MCF 10A (cell line): Measurements from ENCODE around the gene GULP1. TPM values are rescaled to one million over a fixed set of nuclear protein-coding genes. Genes with fewer than 3 reads are reported as not detected.

ENCODE experiments used
- BruUV-seq: library from RNA; stranded (reverse); fragments of 400-500 nt; replicated peaks from 2 replicates; lab custom pipeline; 2021; lab: Mats Ljungman, UMichigan
- CTCF ChIA-PET: fragments of 300-600 bp; sonication (Branson Sonifier 250); formaldehyde crosslinking; extraction: SDS; loops from one replicate; lab custom pipeline; 2021; ENCODE audit warnings: antibody characterized with exemption, inconsistent platforms; lab: Yijun Ruan, JAX
- POLR2A ChIA-PET: fragments of 300-600, 350-650 bp; sonication (Branson Sonifier 250); formaldehyde crosslinking; extraction: SDS; loops from one replicate; lab custom pipeline; 2020; ENCODE audit warnings: antibody characterized with exemption, inconsistent platforms; lab: Yijun Ruan, JAX
- DNase-seq: peaks from one replicate; pipeline ENCODE4 v3.0.0-alpha.2; 2018; ENCODE audit not compliant: unreplicated experiment
- H3K27ac Mint-ChIP-seq: one replicate; pipeline ENCODE4 v1.8.0; 2022; ENCODE audit warnings: mild to moderate bottlenecking, low read depth, mixed read lengths; ENCODE audit not compliant: unreplicated experiment
- H3K27me3 Mint-ChIP-seq: one replicate; pipeline ENCODE4 v1.8.0; 2022; ENCODE audit warnings: mixed read lengths; ENCODE audit not compliant: insufficient read depth, unreplicated experiment
- H3K36me3 Mint-ChIP-seq: one replicate; pipeline ENCODE4 v1.8.0; 2022; ENCODE audit warnings: mild to moderate bottlenecking, moderate library complexity, mixed read lengths; ENCODE audit not compliant: insufficient read depth, unreplicated experiment
- H3K4me1 Mint-ChIP-seq: one replicate; pipeline ENCODE4 v1.8.0; 2022; ENCODE audit warnings: mixed read lengths; ENCODE audit not compliant: insufficient read depth, unreplicated experiment
- H3K4me3 Mint-ChIP-seq: one replicate; pipeline ENCODE4 v1.8.0; 2022; ENCODE audit warnings: mild to moderate bottlenecking, moderate library complexity, mixed read lengths; ENCODE audit not compliant: unreplicated experiment
- H3K9me3 Mint-ChIP-seq: one replicate; pipeline ENCODE4 v1.8.0; 2022; ENCODE audit warnings: mixed read lengths; ENCODE audit not compliant: unreplicated experiment
- intact Hi-C: fragments of 100-400 bp; cut with micrococcal nuclease; formaldehyde crosslinking; loops from 2 replicates; pipeline ENCODE4 v1.14.1; 2022
- total RNA-seq: library from RNA; stranded (reverse); gene quantifications from 2 replicates; pipeline ENCODE4 v1.2.3, GENCODE V29; 2022
- TF ChIP-seq, protein P1 (sequence below): fragments of 200-600 bp; IDR thresholded peaks from one replicate; pipeline ENCODE4 v1.8.0; 2022; ENCODE audit warnings: antibody characterized with exemption, mild to moderate bottlenecking; ENCODE audit not compliant: unreplicated experiment

The GULP1 gene
- total RNA-seq, 1 experiment from 2014 or later = 4.2 TPM

DNA sequence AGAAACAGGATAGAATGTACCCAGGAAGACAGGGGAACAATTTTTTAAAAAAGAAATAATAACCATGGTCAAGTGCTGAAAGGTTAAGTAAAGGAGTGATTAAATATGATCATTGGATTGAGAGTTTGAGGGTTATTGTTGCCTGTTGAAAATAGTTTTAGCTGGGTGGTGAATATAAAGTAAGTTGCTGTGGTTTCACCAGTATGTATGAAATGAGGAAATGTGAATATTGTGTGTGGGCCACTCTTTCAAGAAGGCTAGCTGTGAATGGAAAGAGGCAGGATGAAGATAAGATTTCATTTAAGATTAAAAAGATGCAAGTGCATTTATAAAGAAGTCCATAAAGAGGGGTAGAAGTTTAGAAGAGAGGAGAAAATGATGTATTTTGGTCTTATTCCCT lies 53.8 kb downstream of the GULP1 start:
- no peak for DNase-seq
- no TSS peak for BruUV-seq
- Mint-ChIP-seq H3K4me3 (no peak overlapping the region), H3K27me3 (no peaks in the 10 kb centered on the region), H3K9me3 (no peaks in the 10 kb centered on the region), H3K4me1 (no peaks in the 10 kb centered on the region), H3K27ac (no peak overlapping the region), H3K36me3 (no peaks in the 10 kb centered on the region)
- CTCF ChIA-PET = no interaction called here
- POLR2A ChIA-PET = no interaction called here
- intact Hi-C loops = no loop called here
- TF ChIP-seq, protein P1, sequence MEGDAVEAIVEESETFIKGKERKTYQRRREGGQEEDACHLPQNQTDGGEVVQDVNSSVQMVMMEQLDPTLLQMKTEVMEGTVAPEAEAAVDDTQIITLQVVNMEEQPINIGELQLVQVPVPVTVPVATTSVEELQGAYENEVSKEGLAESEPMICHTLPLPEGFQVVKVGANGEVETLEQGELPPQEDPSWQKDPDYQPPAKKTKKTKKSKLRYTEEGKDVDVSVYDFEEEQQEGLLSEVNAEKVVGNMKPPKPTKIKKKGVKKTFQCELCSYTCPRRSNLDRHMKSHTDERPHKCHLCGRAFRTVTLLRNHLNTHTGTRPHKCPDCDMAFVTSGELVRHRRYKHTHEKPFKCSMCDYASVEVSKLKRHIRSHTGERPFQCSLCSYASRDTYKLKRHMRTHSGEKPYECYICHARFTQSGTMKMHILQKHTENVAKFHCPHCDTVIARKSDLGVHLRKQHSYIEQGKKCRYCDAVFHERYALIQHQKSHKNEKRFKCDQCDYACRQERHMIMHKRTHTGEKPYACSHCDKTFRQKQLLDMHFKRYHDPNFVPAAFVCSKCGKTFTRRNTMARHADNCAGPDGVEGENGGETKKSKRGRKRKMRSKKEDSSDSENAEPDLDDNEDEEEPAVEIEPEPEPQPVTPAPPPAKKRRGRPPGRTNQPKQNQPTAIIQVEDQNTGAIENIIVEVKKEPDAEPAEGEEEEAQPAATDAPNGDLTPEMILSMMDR = no peak

DNA sequence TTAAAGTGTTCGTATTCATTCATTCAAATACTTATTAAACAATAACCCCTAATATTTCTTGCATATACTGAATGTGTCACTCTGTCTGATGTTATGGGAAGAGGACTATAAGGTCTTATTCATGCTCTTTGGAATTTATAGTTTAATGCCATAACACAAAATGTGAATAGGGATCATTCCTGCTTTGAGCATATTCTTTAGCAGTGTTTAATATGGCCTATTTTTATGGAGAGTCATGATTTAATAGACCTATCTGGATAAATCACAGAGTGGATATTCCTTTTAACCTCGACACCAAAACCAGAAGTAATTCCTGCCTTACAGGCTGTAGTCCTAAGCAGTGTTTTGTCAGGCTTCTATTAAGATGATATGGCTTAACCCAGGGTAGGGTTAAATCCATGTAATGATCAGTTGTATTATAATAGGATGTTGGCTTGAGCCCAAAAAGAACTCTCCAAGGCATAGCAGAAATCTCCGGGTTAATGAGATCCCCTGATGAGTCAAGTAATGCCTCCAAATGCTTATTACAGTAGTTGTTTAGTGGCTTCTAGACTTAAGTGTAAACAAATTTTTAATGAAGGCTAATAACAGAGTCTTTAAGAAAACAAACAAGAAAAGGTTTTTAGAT lies 54.3 kb downstream of the GULP1 start:
- Mint-ChIP-seq H3K27me3 (no peaks in the 10 kb centered on the region), H3K27ac (no peak overlapping the region), H3K4me3 (no peak overlapping the region), H3K9me3 (no peaks in the 10 kb centered on the region), H3K36me3 (no peaks in the 10 kb centered on the region), H3K4me1 (no peaks in the 10 kb centered on the region)
- no peak for DNase-seq
- TF ChIP-seq, protein P1 = no peak
- intact Hi-C loops = no loop called here
- POLR2A ChIA-PET = no interaction called here
- CTCF ChIA-PET = no interaction called here
- BruUV-seq = no TSS peak

DNA sequence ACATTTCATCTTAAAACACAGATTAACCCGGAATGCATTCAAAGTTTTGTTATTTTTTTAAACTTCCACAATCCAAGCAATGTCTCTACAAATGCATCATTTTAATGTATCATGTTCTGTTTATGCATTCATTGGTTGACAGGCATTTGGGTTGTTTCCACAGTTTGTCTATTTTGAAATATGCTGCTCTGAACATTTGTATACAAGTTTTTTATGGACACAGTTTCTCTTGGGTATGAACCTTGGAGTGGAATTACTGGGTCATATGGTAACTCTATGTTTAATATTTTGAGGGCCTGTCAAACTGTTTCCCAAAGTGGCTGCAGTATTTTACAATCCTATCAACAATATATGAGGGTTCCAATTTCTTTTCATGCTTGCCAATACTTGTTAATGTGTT lies 57.3 kb downstream of the GULP1 start:
- BruUV-seq = no TSS peak
- H3K4me1 Mint-ChIP-seq = no peaks in the 10 kb centered on the region
- no peak overlapping the region for H3K27ac Mint-ChIP-seq

DNA sequence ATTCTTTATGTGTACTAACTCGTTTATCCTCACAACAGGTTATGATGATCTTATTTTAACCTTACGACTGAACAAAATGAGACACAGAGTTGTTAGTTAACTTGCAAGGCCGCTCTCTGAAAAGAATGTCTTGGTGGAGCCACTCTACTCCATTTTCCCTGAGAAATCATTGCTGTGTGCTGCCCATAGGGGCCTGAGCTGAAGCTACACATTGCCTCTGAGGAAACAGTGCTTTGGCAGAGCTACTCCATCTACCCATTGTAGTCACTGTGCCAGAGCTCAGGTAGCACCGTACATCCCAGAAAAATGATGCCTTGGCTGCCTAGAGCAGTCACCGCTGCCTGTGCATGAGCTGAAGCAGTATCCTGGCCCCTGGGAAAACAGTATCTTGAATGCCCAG lies 61.6 kb downstream of the GULP1 start:
- ChIA-PET POLR2A (no interaction called here), CTCF (no interaction called here)
- H3K4me1 Mint-ChIP-seq = no peaks in the 10 kb centered on the region
- no peak overlapping the region for H3K4me3 Mint-ChIP-seq
- no TSS peak for BruUV-seq
- DNase-seq = no peak
- no peak overlapping the region for H3K27ac Mint-ChIP-seq
- no peaks in the 10 kb centered on the region for H3K9me3 Mint-ChIP-seq
- TF ChIP-seq, protein P1 = no peak
- H3K36me3 Mint-ChIP-seq = no peaks in the 10 kb centered on the region
- intact Hi-C loops = no loop called here
- H3K27me3 Mint-ChIP-seq = no peaks in the 10 kb centered on the region

More for the DNA sequence above, 57.3 kb downstream of the GULP1 start:
- ChIA-PET CTCF (interaction anchor here (1.0 kb wide), 1 partner anchor 10 kb away, joined by 4 read pairs; no protein-coding TSS in a partner anchor), POLR2A (no interaction called here)
- Mint-ChIP-seq H3K9me3 (no peaks in the 10 kb centered on the region), H3K4me3 (no peak overlapping the region), H3K36me3 (no peaks in the 10 kb centered on the region), H3K27me3 (no peaks in the 10 kb centered on the region)
- intact Hi-C loops = no loop called here
- DNase-seq = no peak
- TF ChIP-seq, protein P1 = no peak
